Body of pancreas (tissue), 4 donors: ENCODE data around the gene TTC39C. TPM values are rescaled to one million over a fixed set of nuclear protein-coding genes. Genes with fewer than 3 reads are reported as not detected.

Experiments
- ATAC-seq: fragments of 150-250 bp; one replicate; pipeline ENCODE4 v1.9.1; 2016
- DNase-seq, 4 donors: peaks; one replicate each; pipeline ENCODE4 v3.0.0-alpha.2; 2019
- H3K27ac ChIP-seq, 4 donors: fragments of 200-600 bp; sonication (generic); 1 replicate in 3 of 4; 2 replicates in 1 of 4; pipeline versions ENCODE4 v1.5.1 to v1.6.1; 2016 to 2019; ENCODE audit warnings: mild to moderate bottlenecking in 1 of 4, mixed read lengths in 1 of 4, moderate library complexity in 1 of 4
- H3K27me3 ChIP-seq, 2 donors: fragments of 200-600 bp; sonication (generic); one replicate each; pipeline ENCODE4 v1.6.0; 2016; ENCODE audit warnings: mild to moderate bottlenecking in 1 of 2
- H3K36me3 ChIP-seq, 2 donors: fragments of 200-600 bp; sonication (generic); replicated peaks in 1 of 2; 2 replicates each; pipeline ENCODE4 v1.5.1; 2016; ENCODE audit warnings: low read depth in 2 of 2; ENCODE audit not compliant: insufficient read depth in 1 of 2
- H3K4me1 ChIP-seq: fragments of 200-600 bp; sonication (generic); one replicate; pipeline ENCODE4 v1.6.0; 2016
- H3K4me3 ChIP-seq, 2 donors: fragments of 200-600 bp; sonication (generic); 1 replicate in 1 of 2; 2 replicates in 1 of 2; pipeline ENCODE4 v1.5.1; 2016 to 2019
- H3K9me3 ChIP-seq, 3 donors: fragments of 200-600 bp; sonication (generic); 1 replicate in 2 of 3; 2 replicates in 1 of 3; pipeline ENCODE4 v1.5.1; 2016
- POLR2A ChIP-seq, 3 donors: fragments of 450-650 bp; IDR thresholded peaks; one replicate each; pipeline ENCODE4 v1.6.1; 2016; ENCODE audit warnings: antibody characterized with exemption in 3 of 3, mild to moderate bottlenecking in 2 of 3
- WGBS, 2 donors: methylation state at CpG; one replicate each; pipeline ENCODE4 v1.1.5; 2017; 5-methylcytosine and 5-hydroxymethylcytosine counted together
- intact Hi-C: fragments of 100-400 bp; cut with DNase I; formaldehyde crosslinking; loops from one replicate; pipeline ENCODE4 v1.15.1; 2023
- total RNA-seq, 2 donors: library from RNA; depleted of rRNA; stranded (reverse); fragments of >200 nt; gene quantifications; one replicate each; pipeline ENCODE4 v1.1.0, GENCODE V29; 2016
- TF ChIP-seq, protein P1 (sequence below), 7 experiments: fragments of 450-650 bp in 4 of 7; fragments of 200-600 bp in 3 of 7; sonication (generic) in 3 of 7; IDR thresholded peaks; one replicate each; pipeline ENCODE4 v1.5.1; 2016 to 2019; ENCODE audit warnings: antibody characterized with exemption in 7 of 7

The TTC39C gene
- total RNA-seq, 2 donors from 2014 or later: 20.1 to 21.8 TPM

DNA sequence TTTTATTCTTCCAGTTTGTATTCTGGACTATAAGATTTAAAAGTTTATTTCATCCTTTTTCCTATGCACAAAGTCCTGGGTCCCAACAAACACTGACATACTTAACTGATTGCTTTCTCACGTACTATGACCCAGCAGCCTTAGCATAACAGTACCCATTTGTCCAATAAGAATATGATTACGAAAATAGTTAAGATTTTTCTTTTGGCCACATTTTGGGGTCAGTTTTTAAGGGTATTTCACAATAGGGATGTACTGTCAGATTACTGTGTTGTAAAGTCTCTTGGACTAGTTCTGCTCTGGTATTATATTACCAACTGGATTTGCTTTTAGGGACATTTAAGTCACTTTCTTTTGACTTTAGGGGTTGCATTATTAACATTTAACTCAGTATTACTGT lies 46.1 kb downstream of the TTC39C start:
- no peaks in the 10 kb centered on the region for H3K9me3 ChIP-seq
- TF ChIP-seq, protein P1, sequence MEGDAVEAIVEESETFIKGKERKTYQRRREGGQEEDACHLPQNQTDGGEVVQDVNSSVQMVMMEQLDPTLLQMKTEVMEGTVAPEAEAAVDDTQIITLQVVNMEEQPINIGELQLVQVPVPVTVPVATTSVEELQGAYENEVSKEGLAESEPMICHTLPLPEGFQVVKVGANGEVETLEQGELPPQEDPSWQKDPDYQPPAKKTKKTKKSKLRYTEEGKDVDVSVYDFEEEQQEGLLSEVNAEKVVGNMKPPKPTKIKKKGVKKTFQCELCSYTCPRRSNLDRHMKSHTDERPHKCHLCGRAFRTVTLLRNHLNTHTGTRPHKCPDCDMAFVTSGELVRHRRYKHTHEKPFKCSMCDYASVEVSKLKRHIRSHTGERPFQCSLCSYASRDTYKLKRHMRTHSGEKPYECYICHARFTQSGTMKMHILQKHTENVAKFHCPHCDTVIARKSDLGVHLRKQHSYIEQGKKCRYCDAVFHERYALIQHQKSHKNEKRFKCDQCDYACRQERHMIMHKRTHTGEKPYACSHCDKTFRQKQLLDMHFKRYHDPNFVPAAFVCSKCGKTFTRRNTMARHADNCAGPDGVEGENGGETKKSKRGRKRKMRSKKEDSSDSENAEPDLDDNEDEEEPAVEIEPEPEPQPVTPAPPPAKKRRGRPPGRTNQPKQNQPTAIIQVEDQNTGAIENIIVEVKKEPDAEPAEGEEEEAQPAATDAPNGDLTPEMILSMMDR (IDR thresholded peaks at IDR 0.05): no peak
- no peak for TF ChIP-seq POLR2A (IDR thresholded peaks at IDR 0.05)
- 73 to 82% methylated on average over 2 of the region's 2 CpGs for WGBS, 2 donors
- H3K4me3 ChIP-seq: no peak overlapping the region
- DNase-seq (no peak), ATAC-seq (no peak)
- intact Hi-C loops: no loop called here
- no peak overlapping the region for H3K27ac ChIP-seq
- H3K27me3 ChIP-seq: no peaks in the 10 kb centered on the region
- H3K4me1 ChIP-seq: peaks cover 4% of the 10 kb centered on the region
- no peaks in the 10 kb centered on the region for H3K36me3 ChIP-seq

DNA sequence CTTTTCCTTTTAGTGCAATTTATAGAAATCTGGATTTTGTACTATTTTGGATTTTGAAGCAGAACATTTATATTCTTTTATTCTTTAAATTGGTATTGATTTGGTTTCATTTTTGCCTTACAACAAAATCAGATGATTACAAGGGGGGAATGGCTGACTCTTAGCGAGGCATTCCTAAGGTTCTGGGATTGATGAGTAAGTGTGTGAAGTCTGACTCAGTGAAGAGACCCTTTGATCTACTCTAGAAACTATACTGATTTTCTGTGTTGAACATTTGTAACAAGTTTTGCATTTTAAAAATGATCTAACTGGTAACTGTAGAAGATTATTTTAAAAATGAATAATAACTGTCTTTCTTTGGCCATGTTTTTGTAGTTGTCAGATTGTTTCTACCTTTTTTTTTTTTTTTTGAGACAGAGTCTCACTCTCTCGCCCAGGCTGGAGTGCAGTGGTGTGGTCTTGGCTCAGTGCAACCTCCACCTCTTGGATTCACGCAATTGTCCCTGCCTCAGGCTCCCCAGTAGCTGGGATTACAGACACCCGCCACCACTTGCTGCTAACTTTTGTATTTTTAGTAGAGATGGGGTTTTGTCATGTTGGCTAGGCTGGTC lies 48.7 kb downstream of the TTC39C start:
- H3K4me3 ChIP-seq: no peak overlapping the region
- intact Hi-C loops: no loop called here
- H3K9me3 ChIP-seq: no peaks in the 10 kb centered on the region
- TF ChIP-seq POLR2A (IDR thresholded peaks at IDR 0.05): no peak
- TF ChIP-seq, protein P1 (IDR thresholded peaks at IDR 0.05): no peak
- DNase-seq (no peak), ATAC-seq (no peak)
- H3K27ac ChIP-seq: no peak overlapping the region
- H3K4me1 ChIP-seq: peaks cover 4% of the 10 kb centered on the region
- WGBS, 2 donors: 84 to 94% methylated on average over 4 of the region's 4 CpGs
- peaks cover 0 to 2% of the 10 kb centered on the region in 2 donors for H3K36me3 ChIP-seq
- no peaks in the 10 kb centered on the region for H3K27me3 ChIP-seq

DNA sequence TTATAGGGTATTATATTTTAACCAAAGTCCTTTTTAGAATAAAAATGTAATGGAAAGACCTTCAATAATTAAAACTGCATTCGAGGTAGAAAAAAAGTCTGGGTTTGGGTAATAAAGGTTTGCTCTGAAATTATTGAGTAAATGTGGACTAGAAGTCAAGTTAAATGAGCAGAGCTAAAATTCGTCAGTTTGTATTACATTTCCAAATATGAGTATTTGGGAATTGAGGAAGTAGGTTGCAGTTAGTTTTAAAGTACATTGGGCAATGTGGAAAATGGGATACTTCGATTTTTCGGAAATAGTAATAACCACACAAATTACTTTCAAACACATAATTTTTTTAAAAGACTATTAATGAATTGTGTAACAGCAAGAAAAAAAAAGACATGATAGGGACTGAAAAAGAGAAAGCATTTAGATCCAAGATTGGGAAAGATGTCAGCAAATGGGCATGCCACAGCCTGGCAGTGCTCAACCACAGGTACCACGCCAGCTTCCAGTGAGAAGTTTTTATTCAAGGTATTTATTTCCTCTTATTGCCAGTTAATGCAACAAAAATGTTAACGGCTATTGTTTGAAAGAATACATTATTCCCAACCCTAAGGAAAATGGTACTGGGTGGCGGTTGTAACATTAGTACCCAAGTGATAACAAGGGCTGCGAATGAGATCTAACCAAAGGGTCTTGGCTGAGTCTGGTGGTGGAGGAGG lies 50.0 kb downstream of the TTC39C start:
- H3K4me1 ChIP-seq: peaks cover 4% of the 10 kb centered on the region
- TF ChIP-seq, protein P1 (IDR thresholded peaks at IDR 0.05): no peak
- TF ChIP-seq POLR2A (IDR thresholded peaks at IDR 0.05): no peak
- H3K36me3 ChIP-seq: peaks cover 0 to 2% of the 10 kb centered on the region in 2 donors
- H3K27me3 ChIP-seq: no peaks in the 10 kb centered on the region
- WGBS, 2 donors: 89 to 94% methylated on average over 8 of the region's 8 CpGs
- ATAC-seq: no peak
- no peaks in the 10 kb centered on the region for H3K9me3 ChIP-seq
- intact Hi-C loops: no loop called here
- H3K27ac ChIP-seq: no peak overlapping the region
- H3K4me3 ChIP-seq: no peak overlapping the region
- DNase-seq: no peak

DNA sequence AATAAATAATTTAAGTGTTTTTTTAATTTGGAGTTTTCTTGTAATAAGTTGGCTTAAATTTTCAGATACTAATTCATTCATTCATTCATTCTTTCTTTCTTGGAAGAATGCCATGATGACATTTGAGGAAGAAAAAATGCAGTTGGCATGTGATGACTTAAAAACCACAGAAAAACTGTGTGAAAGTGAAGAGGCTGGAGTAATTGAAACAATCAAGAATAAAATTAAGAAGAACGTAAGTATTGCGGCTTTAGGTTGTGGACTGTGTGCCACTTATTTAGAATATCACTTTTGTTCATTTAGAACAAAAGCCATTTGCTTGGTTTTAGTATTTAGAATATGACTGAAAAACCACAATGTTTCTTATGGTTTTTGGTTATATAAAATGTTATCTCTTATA lies 51.4 kb downstream of the TTC39C start:
- DNase-seq (no peak), ATAC-seq (no peak)
- Histone ChIP-seq H3K9me3 (no peaks in the 10 kb centered on the region), H3K27me3 (no peaks in the 10 kb centered on the region), H3K36me3 (peaks cover 0 to 2% of the 10 kb centered on the region in 2 donors), H3K4me3 (no peak overlapping the region), H3K27ac (no peak overlapping the region), H3K4me1 (peaks cover 4% of the 10 kb centered on the region)
- intact Hi-C loops: no loop called here
- no peak for TF ChIP-seq POLR2A (IDR thresholded peaks at IDR 0.05)
- TF ChIP-seq, protein P1 (IDR thresholded peaks at IDR 0.05): no peak
- 82 to 98% methylated on average over 2 of the region's 2 CpGs for WGBS, 2 donors
